Esophagus squamous epithelium (tissue), 4 donors: Measurements from ENCODE around the gene SPATS2L.

Source experiments
- POLR2A ChIP-seq, 4 donors: fragments of 450-650 bp; IDR thresholded peaks; one replicate each; pipeline ENCODE4 v1.6.1; 2017; ENCODE audit warnings: antibody characterized with exemption in 4 of 4, mild to moderate bottlenecking in 4 of 4, moderate library complexity in 3 of 4
- TF ChIP-seq, protein P1 (sequence below), 6 experiments: fragments of 450-650 bp in 4 of 6; fragments of 200-600 bp in 2 of 6; sonication (generic) in 2 of 6; IDR thresholded peaks; one replicate each; pipeline ENCODE4 v1.5.1; 2016 to 2019; ENCODE audit warnings: antibody characterized with exemption in 6 of 6, mild to moderate bottlenecking in 4 of 6, moderate library complexity in 4 of 6

DNA sequence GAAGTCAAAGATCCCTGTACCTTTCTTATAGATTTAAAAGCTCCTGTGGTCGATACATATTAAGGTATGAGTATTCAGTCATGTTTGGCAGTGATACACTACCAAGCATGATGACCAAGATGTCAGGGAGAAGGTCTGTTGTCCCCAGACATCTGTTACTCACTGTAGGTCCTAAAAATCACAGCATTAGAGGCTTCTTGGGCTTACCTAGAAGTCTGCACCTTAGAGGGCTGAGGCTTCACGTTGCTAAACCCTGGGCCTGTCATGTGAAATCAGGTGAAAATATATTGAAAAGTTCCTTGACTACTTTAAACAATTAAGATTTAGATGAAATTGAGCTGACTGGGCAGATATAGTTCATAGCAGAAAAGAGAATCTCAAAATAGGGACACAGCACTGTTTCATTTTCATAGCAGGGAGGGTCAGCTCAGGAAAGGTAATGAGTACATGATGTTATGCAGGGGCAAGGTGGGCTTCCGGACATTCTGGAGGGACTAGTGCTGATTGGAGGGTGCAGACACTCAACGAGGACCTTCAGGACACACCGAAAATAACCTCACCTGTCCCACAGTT, 78.7 kb downstream of the SPATS2L start:
- TF ChIP-seq, protein P1, sequence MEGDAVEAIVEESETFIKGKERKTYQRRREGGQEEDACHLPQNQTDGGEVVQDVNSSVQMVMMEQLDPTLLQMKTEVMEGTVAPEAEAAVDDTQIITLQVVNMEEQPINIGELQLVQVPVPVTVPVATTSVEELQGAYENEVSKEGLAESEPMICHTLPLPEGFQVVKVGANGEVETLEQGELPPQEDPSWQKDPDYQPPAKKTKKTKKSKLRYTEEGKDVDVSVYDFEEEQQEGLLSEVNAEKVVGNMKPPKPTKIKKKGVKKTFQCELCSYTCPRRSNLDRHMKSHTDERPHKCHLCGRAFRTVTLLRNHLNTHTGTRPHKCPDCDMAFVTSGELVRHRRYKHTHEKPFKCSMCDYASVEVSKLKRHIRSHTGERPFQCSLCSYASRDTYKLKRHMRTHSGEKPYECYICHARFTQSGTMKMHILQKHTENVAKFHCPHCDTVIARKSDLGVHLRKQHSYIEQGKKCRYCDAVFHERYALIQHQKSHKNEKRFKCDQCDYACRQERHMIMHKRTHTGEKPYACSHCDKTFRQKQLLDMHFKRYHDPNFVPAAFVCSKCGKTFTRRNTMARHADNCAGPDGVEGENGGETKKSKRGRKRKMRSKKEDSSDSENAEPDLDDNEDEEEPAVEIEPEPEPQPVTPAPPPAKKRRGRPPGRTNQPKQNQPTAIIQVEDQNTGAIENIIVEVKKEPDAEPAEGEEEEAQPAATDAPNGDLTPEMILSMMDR (IDR thresholded peaks at IDR 0.05) = no peak
- TF ChIP-seq POLR2A (IDR thresholded peaks at IDR 0.05) = no peak
